ENCODE data around the gene POPDC2.

DNA sequence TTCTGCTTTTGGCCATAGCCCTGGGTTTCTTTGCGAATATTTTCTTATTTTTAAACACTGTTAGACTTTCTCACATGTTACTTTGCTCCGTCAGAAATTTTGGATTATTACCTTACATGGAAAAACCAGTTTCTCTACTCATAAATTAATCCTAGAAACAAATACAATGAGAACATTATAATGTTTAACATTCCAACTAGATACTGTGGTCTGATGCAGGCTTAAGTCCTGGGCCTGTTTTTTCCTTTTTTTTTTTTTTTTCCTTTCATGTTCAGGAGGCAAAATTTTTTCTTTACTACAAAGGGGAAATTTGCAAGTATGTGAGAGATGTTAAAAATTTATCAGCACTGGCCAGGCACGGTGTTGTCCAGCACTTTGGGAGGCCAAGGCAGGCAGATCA lies 28.9 kb downstream of the POPDC2 start:
- TF ChIP-seq CTCF (IDR thresholded peaks at IDR 0.05; ENCODE audit: insufficient read depth, low read length), result no peak
- no peak for TF ChIP-seq POLR2AphosphoS5 (IDR thresholded peaks at IDR 0.05; ENCODE audit: low read depth)
- no peak for TF ChIP-seq GABPA (IDR thresholded peaks at IDR 0.05; ENCODE audit: low read depth)
- TF ChIP-seq REST (IDR thresholded peaks at IDR 0.05; ENCODE audit: insufficient replicate concordance, low read depth), result no peak
- TF ChIP-seq SPI1 (IDR thresholded peaks at IDR 0.05; ENCODE audit: borderline replicate concordance, low read depth), result no peak

Data from HL-60 (cell line).